Stomach (tissue), 9 donors: ENCODE results near the gene KDM6A. TPM values are rescaled to one million over a fixed set of nuclear protein-coding genes. Genes with fewer than 3 reads are reported as not detected.

Source experiments
- DNase-seq, 2 donors: peaks; one replicate each; pipeline versions ENCODE4 v3.0.0 to v3.0.0-alpha.2; 2013 to 2019
- H3K27ac ChIP-seq, 5 donors: fragments of 200-600 bp in 4 of 5; sonication (generic) in 4 of 5; one replicate each; pipeline ENCODE4 v1.5.1; 2013 to 2019; ENCODE audit warnings: mild to moderate bottlenecking in 1 of 5, moderate library complexity in 1 of 5
- H3K27me3 ChIP-seq, 3 donors: fragments of 200-600 bp; sonication (generic); one replicate each; pipeline ENCODE4 v1.5.1; 2017 to 2019; ENCODE audit warnings: mixed run types in 1 of 3
- H3K36me3 ChIP-seq, 4 donors: fragments of 200-600 bp; sonication (generic); 1 replicate in 3 of 4; 2 replicates in 1 of 4; pipeline ENCODE4 v1.5.1; 2016 to 2019
- H3K4me1 ChIP-seq, 4 donors: fragments of 200-600 bp; sonication (generic); one replicate each; pipeline ENCODE4 v1.5.1; 2016 to 2019
- H3K4me3 ChIP-seq, 4 donors: fragments of 200-600 bp; sonication (generic) in 3 of 4; one replicate each; pipeline ENCODE4 v1.5.1; 2016 to 2019; ENCODE audit warnings: mild to moderate bottlenecking in 1 of 4
- H3K9me3 ChIP-seq, 4 donors: fragments of 200-600 bp; sonication (generic); one replicate each; pipeline ENCODE4 v1.5.1; 2016 to 2019
- CTCF ChIP-seq, 7 experiments: fragments of 450-650 bp in 4 of 7; fragments of 200-600 bp in 3 of 7; sonication (generic) in 3 of 7; IDR thresholded peaks; one replicate each; pipeline ENCODE4 v1.5.1; 2016 to 2019; ENCODE audit warnings: antibody characterized with exemption in 7 of 7, control low read depth in 2 of 7, mild to moderate bottlenecking in 1 of 7
- EP300 ChIP-seq: sonication (generic); formaldehyde crosslinking; IDR thresholded peaks from one replicate; pipeline ENCODE4 v1.6.1; 2017; ENCODE audit warnings: antibody characterized with exemption
- POLR2A ChIP-seq, 4 donors: fragments of 450-650 bp; IDR thresholded peaks; one replicate each; pipeline ENCODE4 v1.6.1; 2016; ENCODE audit warnings: antibody characterized with exemption in 4 of 4, control low read depth in 2 of 4, mild to moderate bottlenecking in 1 of 4, moderate library complexity in 1 of 4
- POLR2AphosphoS5 ChIP-seq, 3 donors: sonication (generic); formaldehyde crosslinking; IDR thresholded peaks; one replicate each; pipeline ENCODE4 v1.6.1; 2016; ENCODE audit warnings: antibody characterized with exemption in 3 of 3
- WGBS, 5 donors: extraction: QIAGEN DNeasy Blood & Tissue Kit in 3 of 5; methylation state at CpG; one replicate each; pipeline versions ENCODE4 v1.1.5 to v1.1.7; 2013 to 2018; 5-methylcytosine and 5-hydroxymethylcytosine counted together
- intact Hi-C: fragments of 100-400 bp; cut with DNase I; formaldehyde crosslinking; loops from one replicate; pipeline ENCODE4 v1.15.1; 2023; ENCODE audit warnings: low total_unique reads
- polyA plus RNA-seq, 3 donors: library from polyadenylated mRNA; stranded (reverse); fragments of 200-250 nt; gene quantifications; one replicate each; pipeline ENCODE4 v1.2.3, GENCODE V29; 2013
- total RNA-seq, 5 donors: library from RNA; depleted of rRNA; stranded (reverse); fragments of >200 nt; gene quantifications; one replicate each; pipeline versions ENCODE4 v1.1.0 to v1.2.3, GENCODE V29; 2014 to 2016
- donor health status: healthy with polysubstance abuse.
- donor health status: Bipolar disorder and iron deficiency.
- donor health status: healthy.

The KDM6A gene
- total and polyA plus RNA-seq, 8 donors, result 7.0 to 105 (median 47.3) TPM

GRCh38 chrX:44881549-44881948 is 8.6 kb downstream of the KDM6A start:
- intact Hi-C loops, result no loop called here
- no peaks in the 10 kb centered on the region for H3K27me3 ChIP-seq
- no peaks in the 10 kb centered on the region for H3K36me3 ChIP-seq
- H3K27ac ChIP-seq, result no peak overlapping the region
- peaks cover 0 to 90% (median 30%) of the 10 kb centered on the region in 4 donors for H3K4me1 ChIP-seq
- no peak for DNase-seq
- H3K9me3 ChIP-seq, result no peaks in the 10 kb centered on the region
- no peak for TF ChIP-seq CTCF (IDR thresholded peaks at IDR 0.05)
- no peak for TF ChIP-seq EP300
- TF ChIP-seq POLR2A (IDR thresholded peaks at IDR 0.05), result no peak
- no peak for TF ChIP-seq POLR2AphosphoS5 (IDR thresholded peaks at IDR 0.05)
- H3K4me3 ChIP-seq, result no peak overlapping the region
- 84 to 94% (median 94%) methylated on average over 10 of the region's 10 CpGs for WGBS, 5 donors

GRCh38 chrX:44882635-44883034 is 9.6 kb downstream of the KDM6A start:
- no peak overlapping the region for H3K4me3 ChIP-seq
- no peaks in the 10 kb centered on the region for H3K36me3 ChIP-seq
- TF ChIP-seq EP300 (no peak), CTCF (IDR thresholded peaks at IDR 0.05) (no peak), POLR2AphosphoS5 (IDR thresholded peaks at IDR 0.05) (no peak), POLR2A (IDR thresholded peaks at IDR 0.05) (no peak)
- no peaks in the 10 kb centered on the region for H3K9me3 ChIP-seq
- H3K27ac ChIP-seq, result no peak overlapping the region
- no peak for DNase-seq
- H3K27me3 ChIP-seq, result no peaks in the 10 kb centered on the region
- peaks cover 0 to 86% (median 25%) of the 10 kb centered on the region in 4 donors for H3K4me1 ChIP-seq
- intact Hi-C loops, result no loop called here

GRCh38 chrX:44884944-44885343 is 12.0 kb downstream of the KDM6A start:
- intact Hi-C loops, result no loop called here
- H3K9me3 ChIP-seq, result no peaks in the 10 kb centered on the region
- TF ChIP-seq CTCF (IDR thresholded peaks at IDR 0.05), result no peak
- TF ChIP-seq POLR2AphosphoS5 (IDR thresholded peaks at IDR 0.05), result no peak
- no peak for TF ChIP-seq EP300
- no peak for TF ChIP-seq POLR2A (IDR thresholded peaks at IDR 0.05)
- H3K36me3 ChIP-seq, result no peaks in the 10 kb centered on the region
- peaks cover 0 to 86% (median 20%) of the 10 kb centered on the region in 4 donors for H3K4me1 ChIP-seq
- H3K27ac ChIP-seq, result no peak overlapping the region
- H3K27me3 ChIP-seq, result no peaks in the 10 kb centered on the region
- H3K4me3 ChIP-seq, result no peak overlapping the region
- no peak for DNase-seq
- 31 to 56% (median 40%) methylated on average over 4 of the region's 4 CpGs for WGBS, 5 donors

- H3K4me3 ChIP-seq, result no peak overlapping the region
- WGBS, 5 donors, result 46 to 76% (median 65%) methylated on average over 1 of the region's 1 CpG
- H3K36me3 ChIP-seq, result no peaks in the 10 kb centered on the region
- peaks cover 0 to 71% (median 29%) of the 10 kb centered on the region in 4 donors for H3K4me1 ChIP-seq
- no peaks in the 10 kb centered on the region for H3K27me3 ChIP-seq
- no peak overlapping the region for H3K27ac ChIP-seq
- no peaks in the 10 kb centered on the region for H3K9me3 ChIP-seq
- intact Hi-C loops, result no loop called here
- TF ChIP-seq POLR2AphosphoS5 (IDR thresholded peaks at IDR 0.05) (no peak), EP300 (no peak), CTCF (IDR thresholded peaks at IDR 0.05) (no peak), POLR2A (IDR thresholded peaks at IDR 0.05) (no peak)
- no peak for DNase-seq
Observed at GRCh38 chrX:44889824-44890223, 16.8 kb downstream of the KDM6A start.
